Mesendoderm (in vitro differentiated cells): ENCODE results near the gene KRT77.

Experiments
- DNase-seq: peaks from one replicate; pipeline ENCODE4 v3.0.0; 2013
- H2AK5ac ChIP-seq: 2 replicates; pipeline ENCODE4 v1.6.1; 2013; ENCODE audit warnings: low read length, inconsistent platforms
- H2BK120ac ChIP-seq: 2 replicates; pipeline ENCODE4 v1.6.1; 2013; ENCODE audit warnings: low read depth, mild to moderate bottlenecking, low read length, moderate library complexity, mixed read lengths
- H2BK15ac ChIP-seq: replicated peaks from 2 replicates; pipeline ENCODE4 v1.6.1; 2013; ENCODE audit warnings: low read depth, mild to moderate bottlenecking, moderate library complexity
- H2BK5ac ChIP-seq: 2 replicates; pipeline ENCODE4 v1.6.1; 2013; ENCODE audit warnings: low read length, inconsistent platforms
- H3K18ac ChIP-seq: 2 replicates; pipeline ENCODE4 v1.6.1; 2013; ENCODE audit warnings: mild to moderate bottlenecking, low read length, mixed read lengths
- H3K23ac ChIP-seq: one replicate; pipeline ENCODE4 v1.6.1; 2013; ENCODE audit warnings: low read length
- H3K27ac ChIP-seq: 2 replicates; pipeline ENCODE4 v1.5.1; 2013; ENCODE audit warnings: low read depth, mild to moderate bottlenecking, inconsistent platforms, low read length, moderate library complexity
- H3K27me3 ChIP-seq: 2 replicates; pipeline ENCODE4 v1.6.1; 2013; ENCODE audit warnings: low read length, control low read depth, mild to moderate bottlenecking, inconsistent platforms; ENCODE audit not compliant: insufficient read depth, poor library complexity
- H3K36me3 ChIP-seq: 2 replicates; pipeline ENCODE4 v1.6.1; 2013; ENCODE audit warnings: low read length, inconsistent platforms; ENCODE audit not compliant: control insufficient read depth, insufficient read depth
- H3K4ac ChIP-seq: one replicate; pipeline ENCODE4 v1.6.1; 2013; ENCODE audit warnings: low read depth, mild to moderate bottlenecking, low read length, moderate library complexity
- H3K4me1 ChIP-seq: 2 replicates; pipeline ENCODE4 v1.6.1; 2013; ENCODE audit warnings: low read depth, low read length, inconsistent platforms; ENCODE audit not compliant: control insufficient read depth
- H3K4me2 ChIP-seq: 2 replicates; pipeline ENCODE4 v1.6.1; 2013; ENCODE audit warnings: low read length
- H3K4me3 ChIP-seq: 2 replicates; pipeline ENCODE4 v1.5.1; 2013; ENCODE audit warnings: mild to moderate bottlenecking, low read length
- H3K56ac ChIP-seq: one replicate; pipeline ENCODE4 v1.6.1; 2013; ENCODE audit warnings: low read length
- H3K79me1 ChIP-seq: 2 replicates; pipeline ENCODE4 v1.6.1; 2013; ENCODE audit warnings: low read length, inconsistent platforms
- H3K79me2 ChIP-seq: 2 replicates; pipeline ENCODE4 v1.6.1; 2013; ENCODE audit warnings: mild to moderate bottlenecking, low read length; ENCODE audit not compliant: control insufficient read depth, insufficient read depth
- H3K9ac ChIP-seq: 2 replicates; pipeline ENCODE4 v1.6.1; 2013; ENCODE audit warnings: low read length, inconsistent platforms
- H4K5ac ChIP-seq: one replicate; pipeline ENCODE4 v1.6.1; 2013; ENCODE audit warnings: low read length
- H4K8ac ChIP-seq: one replicate; pipeline ENCODE4 v1.6.1; 2013; ENCODE audit warnings: low read depth, mild to moderate bottlenecking, control low read depth, low read length, moderate library complexity
- WGBS: extraction: QIAGEN DNeasy Blood & Tissue Kit; methylation state at CpG from one replicate; pipeline ENCODE4 v1.1.7; 2013; ENCODE audit warnings: low lambda C conversion rate, missing lambda C conversion rate; ENCODE audit not compliant: insufficient coverage; ENCODE audit errors: extremely low coverage; 5-methylcytosine and 5-hydroxymethylcytosine counted together

Gene KRT77

DNA sequence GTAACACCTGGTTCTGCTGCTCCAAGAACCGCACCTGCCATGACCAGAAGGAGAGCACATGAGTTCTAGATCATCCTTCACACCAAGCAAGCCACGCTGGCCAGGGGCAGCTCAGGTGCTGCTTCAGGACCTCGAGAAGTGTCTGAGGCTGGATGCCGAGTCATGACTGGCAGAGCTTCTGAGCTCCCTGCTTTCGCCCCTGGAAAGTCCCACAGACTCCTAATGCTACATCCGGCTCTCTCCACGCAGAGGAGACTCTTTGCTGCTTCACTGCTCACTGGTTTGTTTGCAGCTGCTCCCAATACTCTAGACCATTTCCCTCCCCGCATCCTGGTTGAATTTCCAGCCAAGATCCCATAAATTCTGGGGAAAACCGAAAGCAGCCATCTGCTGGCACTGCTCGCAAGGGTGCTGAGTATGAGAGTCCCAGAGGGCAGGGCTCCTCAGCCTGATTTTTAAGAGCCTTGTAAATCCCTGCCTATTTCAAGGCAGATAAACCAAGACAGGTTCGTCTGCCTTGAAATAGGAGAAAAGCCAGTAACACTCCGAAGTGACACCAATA, 52.7 kb downstream of the KRT77 start:
- Histone ChIP-seq H3K79me1 (no peaks in the 10 kb centered on the region), H3K9ac (no peak overlapping the region), H3K56ac (no peak overlapping the region), H2AK5ac (no peak overlapping the region), H3K23ac (no peak overlapping the region), H4K8ac (no peak overlapping the region), H3K4me3 (no peak overlapping the region), H3K4me2 (no peak overlapping the region), H3K79me2 (no peaks in the 10 kb centered on the region), H3K4ac (no peak overlapping the region), H4K5ac (no peak overlapping the region), H3K18ac (no peak overlapping the region), H3K27me3 (no peaks in the 10 kb centered on the region), H3K4me1 (no peaks in the 10 kb centered on the region), H2BK120ac (no peak overlapping the region), H2BK15ac (no peak overlapping the region), H3K27ac (no peak overlapping the region), H3K36me3 (no peaks in the 10 kb centered on the region), H2BK5ac (no peak overlapping the region)
- WGBS, result no CpG with 5 or more reads among the region's 12 CpGs
- DNase-seq, result no peak

DNA sequence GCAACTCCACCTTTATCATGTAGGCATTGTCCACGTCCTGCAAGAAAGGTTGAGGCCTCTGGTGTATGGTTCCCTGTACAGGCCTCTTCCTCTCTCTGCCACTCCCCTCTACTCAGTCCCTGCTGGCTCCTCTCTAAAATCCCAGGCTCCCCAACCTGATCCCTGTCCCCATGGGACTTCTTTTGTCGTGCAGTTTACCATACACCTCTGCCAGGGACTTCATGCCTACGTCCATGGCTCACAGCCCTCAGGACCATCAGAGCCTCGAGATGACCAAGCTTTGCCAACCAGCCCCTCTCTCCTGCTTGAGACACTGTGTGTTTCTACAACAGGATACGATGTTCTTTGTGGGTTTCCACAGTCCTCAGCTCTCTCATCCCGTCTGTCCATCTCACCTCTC, 54.3 kb downstream of the KRT77 start:
- DNase-seq, result no peak
- Histone ChIP-seq H4K5ac (no peak overlapping the region), H3K56ac (no peak overlapping the region), H2BK15ac (no peak overlapping the region), H3K27ac (no peak overlapping the region), H2AK5ac (no peak overlapping the region), H3K79me1 (no peaks in the 10 kb centered on the region), H3K18ac (no peak overlapping the region), H3K4me1 (no peaks in the 10 kb centered on the region), H4K8ac (no peak overlapping the region), H3K36me3 (no peaks in the 10 kb centered on the region), H3K79me2 (no peaks in the 10 kb centered on the region), H3K23ac (no peak overlapping the region), H3K4me2 (no peak overlapping the region), H3K27me3 (no peaks in the 10 kb centered on the region), H2BK120ac (no peak overlapping the region), H3K4ac (no peak overlapping the region), H3K9ac (no peak overlapping the region), H3K4me3 (no peak overlapping the region), H2BK5ac (no peak overlapping the region)
- no CpG with 5 or more reads among the region's 6 CpGs for WGBS

DNA sequence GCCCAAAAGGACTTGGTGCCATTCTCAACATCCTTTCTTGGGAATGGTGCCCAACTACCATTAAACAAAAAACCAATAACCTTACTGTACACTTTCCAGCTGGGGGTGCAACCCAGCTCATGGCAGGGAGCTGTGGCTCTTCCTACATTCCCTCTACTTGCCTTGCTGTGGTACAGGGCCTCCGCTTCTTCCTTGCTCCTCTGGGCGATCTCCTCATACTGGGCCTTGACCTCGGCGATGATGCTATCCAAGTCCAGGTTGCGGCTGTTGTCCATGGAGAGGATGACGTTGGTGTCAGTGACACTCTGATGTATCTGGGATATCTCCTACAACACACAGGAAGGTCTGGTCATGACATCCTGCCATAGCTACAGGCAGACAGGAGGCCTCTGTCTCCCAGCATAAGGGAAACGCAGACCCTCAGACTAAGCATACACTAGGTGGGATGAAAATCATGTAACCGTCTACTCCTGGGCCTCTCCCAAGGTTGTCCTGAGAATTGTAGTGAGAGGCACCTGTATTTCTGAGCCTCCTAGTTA, 55.2 kb downstream of the KRT77 start:
- H3K4me1 ChIP-seq, result no peaks in the 10 kb centered on the region
- no peak overlapping the region for H3K9ac ChIP-seq
- H2BK5ac ChIP-seq, result no peak overlapping the region
- no peak overlapping the region for H3K4me2 ChIP-seq
- H2AK5ac ChIP-seq, result no peak overlapping the region
- no peak for DNase-seq
- H3K79me1 ChIP-seq, result no peaks in the 10 kb centered on the region
- no peak overlapping the region for H3K4ac ChIP-seq
- H3K18ac ChIP-seq, result no peak overlapping the region
- H3K36me3 ChIP-seq, result no peaks in the 10 kb centered on the region
- H3K4me3 ChIP-seq, result no peak overlapping the region
- H4K8ac ChIP-seq, result no peak overlapping the region
- no peak overlapping the region for H3K27ac ChIP-seq
- no peak overlapping the region for H4K5ac ChIP-seq
- H3K56ac ChIP-seq, result no peak overlapping the region
- no peaks in the 10 kb centered on the region for H3K27me3 ChIP-seq
- no CpG with 5 or more reads among the region's 8 CpGs for WGBS
- H3K79me2 ChIP-seq, result no peaks in the 10 kb centered on the region
- no peak overlapping the region for H2BK120ac ChIP-seq
- no peak overlapping the region for H3K23ac ChIP-seq
- no peak overlapping the region for H2BK15ac ChIP-seq

DNA sequence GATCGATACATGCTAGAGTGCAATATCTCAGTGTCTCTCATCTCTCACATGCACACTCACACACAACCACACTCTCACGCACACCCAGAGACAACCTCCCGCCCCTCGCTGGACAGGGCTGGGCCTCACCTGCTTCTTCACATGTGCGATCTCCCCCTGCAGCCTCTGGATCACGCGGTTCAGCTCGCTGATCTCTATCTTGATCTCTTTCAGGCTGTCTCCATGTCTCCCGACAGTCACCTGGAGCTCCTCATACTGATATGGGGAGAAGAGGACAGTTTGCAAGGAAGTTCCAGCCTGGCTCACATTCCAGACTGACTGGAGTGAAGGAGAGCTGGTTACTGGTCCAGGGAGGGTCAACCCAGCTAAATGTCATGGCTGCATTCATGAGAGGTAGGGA, 55.7 kb downstream of the KRT77 start:
- H2BK15ac ChIP-seq, result no peak overlapping the region
- no peak overlapping the region for H3K56ac ChIP-seq
- H3K23ac ChIP-seq, result no peak overlapping the region
- no peaks in the 10 kb centered on the region for H3K4me1 ChIP-seq
- no peak for DNase-seq
- no peak overlapping the region for H2BK5ac ChIP-seq
- H3K9ac ChIP-seq, result no peak overlapping the region
- no peak overlapping the region for H4K5ac ChIP-seq
- no peaks in the 10 kb centered on the region for H3K27me3 ChIP-seq
- no peak overlapping the region for H2AK5ac ChIP-seq
- WGBS, result no CpG with 5 or more reads among the region's 9 CpGs
- no peaks in the 10 kb centered on the region for H3K36me3 ChIP-seq
- no peaks in the 10 kb centered on the region for H3K79me1 ChIP-seq
- no peak overlapping the region for H3K18ac ChIP-seq
- no peak overlapping the region for H3K4me2 ChIP-seq
- no peak overlapping the region for H3K27ac ChIP-seq
- H3K4ac ChIP-seq, result no peak overlapping the region
- no peaks in the 10 kb centered on the region for H3K79me2 ChIP-seq
- H2BK120ac ChIP-seq, result no peak overlapping the region
- H3K4me3 ChIP-seq, result no peak overlapping the region
- H4K8ac ChIP-seq, result no peak overlapping the region

DNA sequence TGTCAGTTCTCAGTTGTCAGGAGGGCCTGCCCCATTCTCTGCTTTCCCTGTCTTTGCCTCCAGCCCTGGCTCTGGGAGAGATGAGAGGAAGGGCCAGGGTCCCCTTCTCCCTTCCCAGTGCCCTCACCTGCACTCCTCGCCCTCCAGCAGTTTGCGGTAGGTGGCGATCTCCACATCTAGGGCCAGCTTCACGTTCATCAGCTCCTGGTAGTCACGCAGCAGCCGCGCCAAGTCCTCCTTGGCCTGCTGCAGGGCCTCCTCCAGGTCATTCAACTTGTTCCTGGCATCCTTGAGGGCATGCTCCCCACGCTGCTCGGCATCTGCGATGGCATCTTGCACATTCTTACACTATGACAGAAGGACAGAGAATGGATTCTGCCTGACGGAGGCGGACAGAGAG, 56.7 kb downstream of the KRT77 start:
- DNase-seq, result no peak
- no peak overlapping the region for H2BK5ac ChIP-seq

DNA sequence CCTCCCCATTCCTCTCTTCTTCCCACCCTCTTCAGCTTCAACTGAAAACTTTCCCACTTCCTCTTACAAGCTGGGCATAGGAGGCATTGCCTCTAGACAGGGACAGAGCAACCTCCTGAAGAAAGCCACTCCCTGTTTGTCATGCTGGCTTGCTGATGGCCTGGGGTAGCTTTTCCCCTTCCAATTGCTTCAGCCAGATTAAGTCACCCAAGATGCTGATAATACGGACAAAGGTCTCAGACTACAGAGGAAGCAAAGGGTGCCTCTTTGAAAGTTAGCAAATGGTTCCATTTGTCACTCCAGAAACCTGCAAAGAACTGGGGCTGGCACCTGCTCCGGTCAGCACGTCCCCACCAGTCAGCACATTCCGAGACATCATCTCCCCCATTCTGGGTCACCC, 57.3 kb downstream of the KRT77 start:
- no peak overlapping the region for H3K4me2 ChIP-seq
- no CpG with 5 or more reads among the region's 4 CpGs for WGBS
- H4K5ac ChIP-seq, result no peak overlapping the region
- no peak overlapping the region for H3K27ac ChIP-seq
- DNase-seq, result peak; percentile 7
- H2BK120ac ChIP-seq, result no peak overlapping the region
- no peak overlapping the region for H3K23ac ChIP-seq
- H2BK15ac ChIP-seq, result no peak overlapping the region
- no peak overlapping the region for H3K56ac ChIP-seq
- H2BK5ac ChIP-seq, result no peak overlapping the region
- H4K8ac ChIP-seq, result no peak overlapping the region
- H3K4me3 ChIP-seq, result no peak overlapping the region
- no peak overlapping the region for H3K4ac ChIP-seq
- H3K4me1 ChIP-seq, result no peaks in the 10 kb centered on the region
- H3K79me1 ChIP-seq, result no peaks in the 10 kb centered on the region
- H2AK5ac ChIP-seq, result no peak overlapping the region
- no peak overlapping the region for H3K18ac ChIP-seq
- H3K79me2 ChIP-seq, result no peaks in the 10 kb centered on the region
- no peaks in the 10 kb centered on the region for H3K27me3 ChIP-seq
- no peaks in the 10 kb centered on the region for H3K36me3 ChIP-seq
- H3K9ac ChIP-seq, result no peak overlapping the region

More for the DNA sequence above, 56.7 kb downstream of the KRT77 start:
- Histone ChIP-seq H3K79me2 (no peaks in the 10 kb centered on the region), H3K4ac (no peak overlapping the region), H3K4me3 (no peak overlapping the region), H3K27me3 (no peaks in the 10 kb centered on the region), H4K8ac (no peak overlapping the region), H3K4me1 (no peaks in the 10 kb centered on the region), H3K9ac (no peak overlapping the region), H3K18ac (no peak overlapping the region), H3K56ac (no peak overlapping the region), H2AK5ac (no peak overlapping the region), H2BK120ac (no peak overlapping the region), H3K36me3 (no peaks in the 10 kb centered on the region), H3K4me2 (no peak overlapping the region), H3K79me1 (no peaks in the 10 kb centered on the region), H3K27ac (no peak overlapping the region), H3K23ac (no peak overlapping the region), H2BK15ac (no peak overlapping the region), H4K5ac (no peak overlapping the region)
- WGBS, result no CpG with 5 or more reads among the region's 12 CpGs
